H1 (cell line): ENCODE data around the gene MYH6. TPM values are rescaled to one million over a fixed set of nuclear protein-coding genes. Genes with fewer than 3 reads are reported as not detected.

ENCODE experiments used
- CTCF ChIA-PET: fragments of 300-600 bp; sonication (Branson Sonifier 250); formaldehyde crosslinking; loops from one replicate; lab custom pipeline; 2021; ENCODE audit not compliant: partially characterized antibody; lab: Charles Lee
- POLR2A ChIA-PET: fragments of 300-600 bp; sonication (Branson Sonifier 250); formaldehyde crosslinking; loops from one replicate; lab custom pipeline; 2021; ENCODE audit warnings: inconsistent platforms; ENCODE audit not compliant: partially characterized antibody; lab: Charles Lee
- DNase-seq, 2 experiments: peaks; one replicate each; pipeline versions ENCODE4 v3.0.0 to v3.0.0-alpha.2; 2010 to 2022; ENCODE audit warnings: low spot score in 2 of 2, low read depth in 1 of 2, mixed read lengths in 1 of 2
- FAIRE-seq: peaks from 2 replicates; lab custom pipeline; 2011; peaks lifted over from hg19 to GRCh38; lab: Jason Lieb, UNC
- H2AFZ ChIP-seq: 2 replicates; pipeline ENCODE4 v1.8.1; 2012; ENCODE audit warnings: low read length, inconsistent platforms
- H2AK5ac ChIP-seq: 2 replicates; pipeline ENCODE4 v1.6.1; 2013; ENCODE audit warnings: low read depth, low read length
- H2BK120ac ChIP-seq: replicated peaks from 2 replicates; pipeline ENCODE3; 2013; ENCODE audit warnings: low read depth, low read length, inconsistent platforms
- H2BK12ac ChIP-seq: 2 replicates; pipeline ENCODE4 v1.6.1; 2013; ENCODE audit warnings: low read depth, low read length
- H2BK15ac ChIP-seq: 2 replicates; pipeline ENCODE4 v1.6.1; 2013; ENCODE audit warnings: low read length
- H2BK20ac ChIP-seq: 2 replicates; pipeline ENCODE4 v1.6.1; 2013; ENCODE audit warnings: low read length
- H2BK5ac ChIP-seq: 2 replicates; pipeline ENCODE4 v1.6.1; 2013; ENCODE audit warnings: low read depth, low read length
- H3K14ac ChIP-seq: 2 replicates; pipeline ENCODE4 v1.6.1; 2013; ENCODE audit warnings: inconsistent platforms; ENCODE audit not compliant: insufficient read length
- H3K18ac ChIP-seq: 2 replicates; pipeline ENCODE4 v1.6.1; 2013; ENCODE audit warnings: low read length; ENCODE audit errors: extremely low read depth
- H3K23ac ChIP-seq: 2 replicates; pipeline ENCODE4 v1.6.1; 2013; ENCODE audit warnings: inconsistent platforms; ENCODE audit not compliant: insufficient read length
- H3K23me2 ChIP-seq: 2 replicates; pipeline ENCODE4 v1.6.1; 2013; ENCODE audit warnings: low read depth, low read length
- H3K27ac ChIP-seq: 2 replicates; pipeline ENCODE4 v1.6.1; 2011; ENCODE audit warnings: low read depth, low read length, inconsistent platforms
- H3K27me3 ChIP-seq, 4 experiments: replicated peaks in 1 of 4; 1 replicate in 1 of 4; 2 replicates in 3 of 4; pipeline versions ENCODE4 v1.6.1 to v1.8.1; 2011 to 2013; ENCODE audit warnings: low read length in 3 of 4, mild to moderate bottlenecking in 3 of 4, inconsistent platforms in 2 of 4, mixed read lengths in 2 of 4, moderate library complexity in 1 of 4; ENCODE audit not compliant: control insufficient read depth in 3 of 4, insufficient read depth in 3 of 4; ENCODE audit errors: extremely low read depth in 1 of 4
- H3K36me3 ChIP-seq, 4 experiments: 2 replicates each; pipeline versions ENCODE4 v1.6.1 to v1.8.1; 2011 to 2013; ENCODE audit warnings: mild to moderate bottlenecking in 4 of 4, low read length in 3 of 4, moderate library complexity in 2 of 4, control low read depth in 1 of 4, inconsistent platforms in 1 of 4; ENCODE audit not compliant: insufficient read depth in 4 of 4, control insufficient read depth in 2 of 4
- H3K4ac ChIP-seq: replicated peaks from 2 replicates; pipeline ENCODE3; 2013; ENCODE audit warnings: low read length, low read depth, mixed read lengths, inconsistent platforms; ENCODE audit not compliant: insufficient read length
- H3K4me1 ChIP-seq, 4 experiments: replicated peaks in 1 of 4; 1 replicate in 1 of 4; 2 replicates in 3 of 4; pipeline versions ENCODE4 v1.6.1 to v1.8.1; 2011 to 2013; ENCODE audit warnings: low read length in 3 of 4, inconsistent platforms in 2 of 4, mixed read lengths in 1 of 4; ENCODE audit not compliant: insufficient read depth in 4 of 4, control insufficient read depth in 3 of 4
- H3K4me2 ChIP-seq, 2 experiments: 2 replicates each; pipeline versions ENCODE4 v1.6.1 to v1.8.1; 2011 to 2013; ENCODE audit warnings: low read depth in 2 of 2, low read length in 2 of 2, control low read depth in 1 of 2, inconsistent platforms in 1 of 2, mild to moderate bottlenecking in 1 of 2; ENCODE audit not compliant: insufficient read depth in 1 of 2
- H3K4me3 ChIP-seq, 4 experiments: fragments of 200-600, 300-600 bp in 1 of 4; sonication (generic), shearing (Covaris generic), sonication (Bioruptor Twin) in 1 of 4; 2 replicates each; pipeline versions ENCODE4 v1.5.1 to v1.8.1; 2011 to 2016; ENCODE audit warnings: low read length in 4 of 4, low read depth in 3 of 4, control low read depth in 2 of 4, inconsistent platforms in 2 of 4, mild to moderate bottlenecking in 2 of 4, mixed read lengths in 1 of 4, moderate library complexity in 1 of 4; ENCODE audit not compliant: insufficient read depth in 2 of 4; ENCODE audit errors: extremely low read depth in 1 of 4
- H3K56ac ChIP-seq: replicated peaks from 2 replicates; pipeline ENCODE3; 2013; ENCODE audit warnings: low read depth, mild to moderate bottlenecking, mixed read lengths, low read length, inconsistent platforms; ENCODE audit not compliant: insufficient read length
- H3K79me1 ChIP-seq: 2 replicates; pipeline ENCODE4 v1.6.1; 2013; ENCODE audit warnings: low read depth, low read length, control low read depth
- H3K79me2 ChIP-seq, 2 experiments: 2 replicates each; pipeline versions ENCODE4 v1.6.1 to v1.8.1; 2012 to 2013; ENCODE audit warnings: low read length in 2 of 2, mild to moderate bottlenecking in 2 of 2, inconsistent platforms in 1 of 2; ENCODE audit not compliant: insufficient read depth in 2 of 2, control insufficient read depth in 1 of 2
- H3K9ac ChIP-seq, 4 experiments: replicated peaks in 1 of 4; 1 replicate in 1 of 4; 2 replicates in 3 of 4; pipeline versions ENCODE4 v1.6.1 to v1.8.1; 2011 to 2013; ENCODE audit warnings: low read depth in 3 of 4, low read length in 3 of 4, control low read depth in 2 of 4, mild to moderate bottlenecking in 2 of 4, moderate library complexity in 2 of 4, inconsistent platforms in 1 of 4; ENCODE audit errors: extremely low read depth in 1 of 4
- H3K9me3 ChIP-seq, 2 experiments: 2 replicates each; pipeline versions ENCODE4 v1.6.1 to v1.8.1; 2012 to 2013; ENCODE audit warnings: mild to moderate bottlenecking in 2 of 2, moderate library complexity in 2 of 2, control low read depth in 1 of 2, inconsistent platforms in 1 of 2, low read depth in 1 of 2, low read length in 1 of 2, mixed read lengths in 1 of 2; ENCODE audit not compliant: insufficient read depth in 2 of 2
- H4K20me1 ChIP-seq, 2 experiments: replicated peaks in 1 of 2; 2 replicates each; pipeline versions ENCODE3 to v1.8.1; 2011 to 2013; ENCODE audit warnings: inconsistent platforms in 2 of 2, low read length in 2 of 2, mild to moderate bottlenecking in 1 of 2; ENCODE audit not compliant: insufficient read depth in 2 of 2, control insufficient read depth in 1 of 2
- H4K5ac ChIP-seq: 2 replicates; pipeline ENCODE4 v1.6.1; 2013; ENCODE audit warnings: low read length, low read depth, mixed read lengths, inconsistent platforms; ENCODE audit not compliant: insufficient read length
- H4K8ac ChIP-seq: 2 replicates; pipeline ENCODE4 v1.8.0; 2013; ENCODE audit warnings: mild to moderate bottlenecking, moderate library complexity, low read length, inconsistent platforms; ENCODE audit not compliant: insufficient read depth; ENCODE audit errors: extremely low read depth
- H4K91ac ChIP-seq: replicated peaks from 2 replicates; pipeline ENCODE3; 2013; ENCODE audit warnings: low read length, mixed read lengths, inconsistent platforms; ENCODE audit not compliant: insufficient read length
- CTCF ChIP-seq, 3 experiments: IDR thresholded peaks; 1 replicate in 2 of 3; 2 replicates in 1 of 3; pipeline versions ENCODE4 v1.5.1 to v1.6.1; 2011; ENCODE audit warnings: low read length in 3 of 3, mild to moderate bottlenecking in 3 of 3, inconsistent platforms in 2 of 3, low read depth in 1 of 3, moderate library complexity in 1 of 3; ENCODE audit not compliant: insufficient read depth in 1 of 3; ENCODE audit errors: control extremely low read depth in 1 of 3
- E2F6 ChIP-seq: IDR thresholded peaks from 2 replicates; pipeline ENCODE4 v1.6.1; 2012; ENCODE audit warnings: inconsistent platforms
- HDAC2 ChIP-seq, 2 experiments: fragments of 300-600 bp in 1 of 2; sonication (generic) in 1 of 2; IDR thresholded peaks; 2 replicates each; pipeline ENCODE4 v1.6.1; 2011 to 2012; ENCODE audit warnings: low read depth in 2 of 2, low read length in 2 of 2, mild to moderate bottlenecking in 2 of 2, moderate library complexity in 2 of 2, borderline replicate concordance in 1 of 2, inconsistent platforms in 1 of 2
- MAFK ChIP-seq: IDR thresholded peaks from 2 replicates; pipeline ENCODE4 v1.6.1; 2012; ENCODE audit warnings: low read depth, mild to moderate bottlenecking, improper control_type of control experiment, low read length
- TBP ChIP-seq: IDR thresholded peaks from 2 replicates; pipeline ENCODE4 v1.6.1; 2011; ENCODE audit warnings: low read depth, low read length, improper control_type of control experiment
- WGBS, 2 experiments: shearing (Covaris generic) in 1 of 2; methylation state at CpG; one replicate each; pipeline versions ENCODE4 v1.1.6 to v1.1.7; 2013 to 2015; ENCODE audit warnings: low lambda C conversion rate in 2 of 2, mixed read lengths in 2 of 2, inconsistent platforms in 1 of 2, low coverage in 1 of 2, missing lambda C conversion rate in 1 of 2; ENCODE audit not compliant: insufficient replicate concordance in 2 of 2, insufficient coverage in 1 of 2, insufficient read length in 1 of 2; ENCODE audit errors: extremely low coverage in 1 of 2, missing lambda C conversion rate in 1 of 2; 5-methylcytosine and 5-hydroxymethylcytosine counted together
- polyA plus RNA-seq, 7 experiments: library from polyadenylated mRNA; depleted of rRNA in 3 of 7; stranded (reverse) in 5 of 7; unstranded in 2 of 7; fragments of >200 nt in 5 of 7; fragments of 200-250 nt in 2 of 7; gene quantifications; 1 replicate in 5 of 7; 2 replicates in 1 of 7; 4 replicates in 1 of 7; pipeline versions ENCODE4 v1.2.1 to v1.2.3, GENCODE V29; 2011 to 2013; ENCODE audit warnings: missing spikeins in 2 of 7, mixed read lengths in 2 of 7
- total RNA-seq: library from RNA; stranded (reverse); fragmentation: NEBNext Ultra II Directional; extraction: Animal tissue kit (Norgen Biotek cat#: 25700); gene quantifications from 2 replicates; pipeline ENCODE4 v1.2.1, GENCODE V29; 2021

Gene MYH6
- total and polyA plus RNA-seq, 2 of the 8 experiments (the other 6 are each of a cell fraction or from before 2014, with no cell fraction given): 0.03 TPM; not detected in 1

GRCh38 chr14:23345987-23346692 lies 61.9 kb downstream of the MYH6 start:
- no peak overlapping the region for H2BK15ac ChIP-seq
- H3K14ac ChIP-seq: no peak overlapping the region
- no peak overlapping the region for H3K27ac ChIP-seq
- peaks cover 0 to 4% (median 2%) of the 10 kb centered on the region in 4 experiments; a peak in 3 of 7 replicates for H3K27me3 ChIP-seq
- no peak overlapping the region for H2AK5ac ChIP-seq
- H3K4me1 ChIP-seq: peaks cover 0 to 4% (median 1%) of the 10 kb centered on the region in 4 experiments; a peak in 3 of 7 replicates
- 0 out of 2 replicates have a peak overlapping the region, but pooled peaks have one; percentile 84 for H4K8ac ChIP-seq
- no peak overlapping the region for H4K5ac ChIP-seq
- no peaks in the 10 kb centered on the region for H3K79me2 ChIP-seq
- no peak overlapping the region; a peak in 1 of 4 replicates for H3K4me2 ChIP-seq
- no peak overlapping the region for H2BK20ac ChIP-seq
- no peaks in the 10 kb centered on the region for H3K79me1 ChIP-seq
- no peak overlapping the region for H2AFZ ChIP-seq
- no peak overlapping the region for H3K4me3 ChIP-seq
- no peak overlapping the region for H3K23ac ChIP-seq
- no peak overlapping the region for H3K18ac ChIP-seq
- H3K9me3 ChIP-seq: peaks cover 2% of the 10 kb centered on the region in 2 experiments; a peak in 1 of 4 replicates
- H3K23me2 ChIP-seq: no peaks in the 10 kb centered on the region
- H2BK5ac ChIP-seq: no peak overlapping the region
- FAIRE-seq: no peak
- DNase-seq: no peak
- H3K9ac ChIP-seq: no peak overlapping the region
- 70% methylated on average over 13 of the region's 13 CpGs; no CpG with 5 or more reads in 1 of the 2 experiments for WGBS, 2 experiments
- TF ChIP-seq E2F6: no peak
- no peak for TF ChIP-seq MAFK
- peak in 2 of 3 experiments; percentile 22 to 33; a peak in 2 of 4 replicates for TF ChIP-seq CTCF (IDR thresholded peaks at IDR 0.05; ENCODE audit: control extremely low read depth in 1 of 3, insufficient read depth in 1 of 3, low read depth in 1 of 3, low read length in 3 of 3)
- TF ChIP-seq HDAC2 (IDR thresholded peaks at IDR 0.05; ENCODE audit: borderline replicate concordance in 1 of 2, low read depth in 2 of 2, low read length in 2 of 2): no peak
- TF ChIP-seq TBP: no peak
- H4K91ac ChIP-seq: no peak overlapping the region
- no peak overlapping the region for H3K4ac ChIP-seq
- H2BK120ac ChIP-seq: no peak overlapping the region
- no peaks in the 10 kb centered on the region for H3K36me3 ChIP-seq
- no peak overlapping the region for H3K56ac ChIP-seq
- H2BK12ac ChIP-seq: peak overlapping the region; percentile 39; the same call in 1 of the 2 replicates
- ChIA-PET CTCF (interaction anchor here (0.7 to 5.9 kb wide), 34 partner anchors 8 to 291 kb away, joined by 3 to 69 read pairs (median 4); partner anchors contain the start of genes BCL2L2, CMTM5 and EFS), POLR2A (interaction anchor here (0.9 to 3.7 kb wide), 10 partner anchors 8 to 363 kb away, joined by 3 to 25 read pairs (median 4); partner anchors contain the start of genes BCL2L2, EFS and PABPN1)
- no peaks in the 10 kb centered on the region for H4K20me1 ChIP-seq
